GM12873 (cell line): ENCODE data around the gene PRKCA.

Experiments used
- TF ChIP-seq, protein P1 (sequence below): IDR thresholded peaks from 2 replicates; pipeline ENCODE4 v1.5.1; 2012; ENCODE audit warnings: low read depth, mild to moderate bottlenecking, moderate library complexity, low read length, control low read depth; ENCODE audit not compliant: insufficient read depth; ENCODE audit errors: missing control alignments

PRKCA gene

DNA sequence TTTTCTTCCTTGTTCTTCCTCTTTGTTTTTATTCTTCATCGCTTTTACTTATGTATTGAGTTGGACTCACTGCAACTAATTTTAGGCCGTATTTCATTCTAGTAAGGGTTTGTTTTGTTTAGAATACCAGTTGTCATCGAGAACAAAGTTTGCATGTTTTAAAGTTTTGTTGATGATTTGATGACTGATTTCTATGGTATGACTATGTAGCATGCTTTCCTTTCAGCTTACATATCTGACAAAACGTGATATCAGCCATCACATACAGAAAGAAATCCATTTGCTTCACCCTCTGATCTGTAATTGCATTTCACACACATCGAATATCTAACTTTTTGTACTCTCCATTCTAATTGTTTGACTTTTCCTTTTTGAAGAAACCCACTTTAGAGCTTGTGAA is 4.0 kb downstream of the PRKCA start:
- TF ChIP-seq, protein P1, sequence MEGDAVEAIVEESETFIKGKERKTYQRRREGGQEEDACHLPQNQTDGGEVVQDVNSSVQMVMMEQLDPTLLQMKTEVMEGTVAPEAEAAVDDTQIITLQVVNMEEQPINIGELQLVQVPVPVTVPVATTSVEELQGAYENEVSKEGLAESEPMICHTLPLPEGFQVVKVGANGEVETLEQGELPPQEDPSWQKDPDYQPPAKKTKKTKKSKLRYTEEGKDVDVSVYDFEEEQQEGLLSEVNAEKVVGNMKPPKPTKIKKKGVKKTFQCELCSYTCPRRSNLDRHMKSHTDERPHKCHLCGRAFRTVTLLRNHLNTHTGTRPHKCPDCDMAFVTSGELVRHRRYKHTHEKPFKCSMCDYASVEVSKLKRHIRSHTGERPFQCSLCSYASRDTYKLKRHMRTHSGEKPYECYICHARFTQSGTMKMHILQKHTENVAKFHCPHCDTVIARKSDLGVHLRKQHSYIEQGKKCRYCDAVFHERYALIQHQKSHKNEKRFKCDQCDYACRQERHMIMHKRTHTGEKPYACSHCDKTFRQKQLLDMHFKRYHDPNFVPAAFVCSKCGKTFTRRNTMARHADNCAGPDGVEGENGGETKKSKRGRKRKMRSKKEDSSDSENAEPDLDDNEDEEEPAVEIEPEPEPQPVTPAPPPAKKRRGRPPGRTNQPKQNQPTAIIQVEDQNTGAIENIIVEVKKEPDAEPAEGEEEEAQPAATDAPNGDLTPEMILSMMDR: no peak

DNA sequence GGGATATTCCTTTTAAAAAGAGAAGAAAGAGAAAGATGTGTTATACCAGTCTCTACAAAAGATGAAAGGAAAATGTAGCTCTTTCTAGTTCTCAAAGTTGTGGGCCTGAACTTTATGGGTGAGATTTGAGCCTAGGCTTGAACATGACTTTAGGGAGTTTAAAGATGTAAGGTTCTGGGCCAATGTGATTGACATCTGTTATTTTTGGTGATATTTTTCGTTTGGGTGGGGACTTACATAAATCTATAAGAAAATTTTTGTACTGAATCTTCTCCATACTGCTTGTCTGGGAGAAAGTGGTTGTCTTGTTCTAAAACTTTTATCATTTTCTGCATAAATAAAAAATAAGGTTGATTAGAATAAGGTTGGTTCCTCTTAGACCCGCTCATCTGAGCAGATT is 4.8 kb downstream of the PRKCA start:
- TF ChIP-seq, protein P1: no peak

DNA sequence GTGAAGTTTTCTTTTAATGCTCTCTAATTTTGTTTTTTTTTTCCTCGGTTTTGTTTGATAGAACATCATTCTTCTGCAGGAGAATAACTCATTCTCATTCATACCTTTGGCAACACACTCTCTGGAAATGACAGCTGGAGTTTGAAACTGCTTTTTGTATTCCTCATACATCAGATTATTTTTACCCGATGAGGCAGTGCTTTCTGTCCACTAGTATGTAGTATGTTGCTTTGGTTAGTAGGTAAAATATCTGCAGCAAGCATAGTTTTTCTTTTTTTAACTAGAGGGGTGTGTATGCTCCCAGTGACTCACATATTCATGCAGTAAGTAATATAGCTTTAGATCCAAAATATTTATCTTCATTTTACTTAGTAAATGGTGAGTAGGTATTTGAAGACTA is 6.4 kb downstream of the PRKCA start:
- TF ChIP-seq, protein P1: no peak

DNA sequence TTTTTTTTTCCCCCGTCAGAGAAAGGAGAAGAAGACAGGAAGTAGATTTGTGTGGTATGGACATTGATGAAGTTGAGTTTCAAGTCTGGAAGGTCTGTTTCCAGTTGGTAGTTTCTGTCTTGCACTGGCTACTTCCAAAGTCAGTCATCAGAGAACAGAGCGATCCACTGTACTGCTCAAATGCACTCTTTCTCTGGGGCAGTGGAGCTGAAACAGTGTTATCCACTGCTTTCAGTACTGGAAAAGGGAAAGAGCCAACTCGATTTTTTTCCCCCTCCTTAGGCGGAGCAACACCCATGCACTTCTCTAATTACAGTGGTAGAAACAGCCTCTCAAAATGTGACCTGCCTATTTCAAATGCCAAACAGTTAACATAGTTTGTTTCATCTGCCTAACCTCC is 7.4 kb downstream of the PRKCA start:
- TF ChIP-seq, protein P1: no peak

DNA sequence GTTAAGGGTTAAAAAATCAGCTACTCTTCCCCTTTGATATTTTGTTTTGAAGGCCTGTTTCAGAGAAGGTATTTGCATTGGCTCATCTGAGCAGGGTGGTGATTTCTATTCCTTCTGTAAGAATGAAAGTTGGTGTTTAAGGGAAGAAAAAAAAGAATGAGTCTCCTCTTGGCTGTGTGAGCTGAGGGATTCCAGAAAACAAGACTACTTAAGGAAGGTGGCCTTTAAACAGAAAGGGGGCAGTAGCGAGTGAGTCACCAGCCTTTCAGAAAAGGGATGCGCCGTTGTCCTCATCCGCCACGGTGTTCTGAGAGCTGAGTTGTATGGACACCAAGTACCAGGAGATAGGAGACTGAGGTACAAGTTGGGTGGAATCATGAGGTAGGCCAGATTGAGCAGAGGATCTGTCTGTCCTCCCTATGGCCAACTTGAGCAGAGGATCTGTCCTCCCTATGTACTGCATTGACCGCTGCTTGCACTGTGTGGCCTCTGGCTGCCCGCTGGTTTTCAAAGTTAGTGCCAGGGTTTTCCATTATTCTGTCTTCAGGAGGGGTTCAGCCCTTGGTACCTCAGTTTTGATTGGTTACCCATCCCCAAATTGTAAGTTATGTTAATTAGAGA is 8.2 kb downstream of the PRKCA start:
- TF ChIP-seq, protein P1: peak; percentile 12

DNA sequence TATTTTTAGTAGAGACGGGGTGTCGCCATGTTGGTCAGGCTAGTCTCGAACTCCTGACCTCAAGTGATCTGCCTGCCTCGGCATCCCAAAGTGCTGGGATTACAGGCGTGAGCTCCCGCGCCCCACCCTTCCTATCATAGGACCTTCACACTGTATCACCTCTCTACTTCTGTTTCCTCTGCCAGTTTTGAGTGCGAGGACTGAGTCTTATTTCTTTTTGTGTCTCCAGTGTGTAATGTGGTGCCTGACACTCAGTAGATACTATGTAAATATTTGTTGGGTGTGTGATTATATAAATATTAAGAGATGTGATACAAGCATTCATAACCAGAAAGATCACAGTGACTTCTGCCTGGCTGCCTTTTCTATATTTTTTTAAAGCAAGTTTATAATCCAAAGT is 10.5 kb downstream of the PRKCA start:
- TF ChIP-seq, protein P1: no peak

DNA sequence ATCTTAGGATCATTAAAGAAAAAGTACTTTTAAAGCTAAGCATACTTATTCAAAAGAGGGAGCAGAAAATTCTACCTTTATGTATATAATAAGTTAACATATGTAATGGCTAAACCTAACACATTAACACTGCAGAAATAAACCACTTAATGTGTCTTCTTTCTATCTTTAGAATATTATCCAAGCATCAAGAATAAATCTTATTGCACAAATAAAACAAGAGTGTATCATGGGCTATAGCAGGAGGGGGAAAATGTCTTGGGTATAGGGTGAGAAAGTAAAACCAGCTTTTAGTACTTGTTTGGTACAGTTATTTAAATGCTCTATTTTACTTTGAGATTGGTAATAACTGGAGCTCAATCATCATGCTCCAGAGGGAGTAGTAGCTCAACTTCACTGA is 10.9 kb downstream of the PRKCA start:
- TF ChIP-seq, protein P1: no peak
